ENCODE results near the gene PTPN13.

DNA sequence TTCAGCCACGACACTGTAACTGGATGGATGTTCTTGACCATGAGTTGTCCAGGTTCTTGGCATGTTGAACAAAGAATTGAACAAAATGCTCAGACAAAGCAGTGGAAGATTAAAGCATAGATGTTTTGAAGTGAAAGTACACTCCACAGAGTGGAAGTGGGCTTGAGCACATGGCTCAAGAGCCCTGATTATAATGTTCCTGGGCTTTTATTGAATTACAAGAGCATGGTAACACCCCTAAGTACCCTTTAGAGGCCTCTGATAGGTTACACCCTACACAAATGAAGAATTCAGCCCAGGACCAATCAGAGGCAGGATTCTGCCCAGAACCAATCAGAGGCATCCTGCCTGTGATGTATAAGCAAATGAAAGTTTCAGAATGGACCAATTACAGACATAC lies 221.5 kb downstream of the PTPN13 start:
- TF ChIP-seq TAF1 (IDR thresholded peaks at IDR 0.05; ENCODE audit: borderline replicate concordance, insufficient read depth, low read length) (no peak), FOXP2 (optimal IDR thresholded peaks at IDR 0.05; ENCODE audit: borderline replicate concordance, extremely low read depth, extremely low read length, insufficient read depth) (no peak)
